ENCODE results near the gene MKRN1.

DNA sequence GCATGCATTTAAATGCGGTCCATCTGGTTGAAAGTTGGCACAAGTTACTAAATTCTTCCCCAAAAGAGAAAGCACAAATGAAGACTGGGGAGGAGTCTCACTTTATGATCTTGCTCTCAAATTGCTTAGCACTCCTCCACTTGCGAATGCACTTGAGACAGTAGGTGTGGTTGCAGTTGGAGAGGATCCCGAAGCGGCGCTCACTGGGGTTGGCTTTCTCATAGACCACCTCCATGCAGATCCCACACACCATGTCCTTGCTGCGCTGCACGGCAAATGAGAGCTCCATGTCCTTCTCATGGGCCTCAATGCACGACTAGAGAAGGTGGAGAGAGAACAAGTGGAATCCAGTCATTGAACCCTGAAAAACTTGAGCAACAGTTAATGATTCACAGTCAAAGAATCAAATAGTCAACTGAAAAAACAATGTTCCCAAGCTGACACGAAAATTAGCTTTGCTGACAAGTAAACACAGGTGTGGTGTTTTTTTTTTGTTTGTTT lies 22.7 kb downstream of the MKRN1 start:
- TF ChIP-seq, protein P1, sequence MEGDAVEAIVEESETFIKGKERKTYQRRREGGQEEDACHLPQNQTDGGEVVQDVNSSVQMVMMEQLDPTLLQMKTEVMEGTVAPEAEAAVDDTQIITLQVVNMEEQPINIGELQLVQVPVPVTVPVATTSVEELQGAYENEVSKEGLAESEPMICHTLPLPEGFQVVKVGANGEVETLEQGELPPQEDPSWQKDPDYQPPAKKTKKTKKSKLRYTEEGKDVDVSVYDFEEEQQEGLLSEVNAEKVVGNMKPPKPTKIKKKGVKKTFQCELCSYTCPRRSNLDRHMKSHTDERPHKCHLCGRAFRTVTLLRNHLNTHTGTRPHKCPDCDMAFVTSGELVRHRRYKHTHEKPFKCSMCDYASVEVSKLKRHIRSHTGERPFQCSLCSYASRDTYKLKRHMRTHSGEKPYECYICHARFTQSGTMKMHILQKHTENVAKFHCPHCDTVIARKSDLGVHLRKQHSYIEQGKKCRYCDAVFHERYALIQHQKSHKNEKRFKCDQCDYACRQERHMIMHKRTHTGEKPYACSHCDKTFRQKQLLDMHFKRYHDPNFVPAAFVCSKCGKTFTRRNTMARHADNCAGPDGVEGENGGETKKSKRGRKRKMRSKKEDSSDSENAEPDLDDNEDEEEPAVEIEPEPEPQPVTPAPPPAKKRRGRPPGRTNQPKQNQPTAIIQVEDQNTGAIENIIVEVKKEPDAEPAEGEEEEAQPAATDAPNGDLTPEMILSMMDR (conservative IDR thresholded peaks at IDR 0.05; ENCODE audit: low read length), result no peak
- no peak for TF ChIP-seq EZH2phosphoT487 (IDR thresholded peaks at IDR 0.05; ENCODE audit: borderline replicate concordance)
